Transverse colon (tissue), 4 donors: ENCODE results near the gene CCNF.

ENCODE experiments used
- EP300 ChIP-seq: sonication (generic); formaldehyde crosslinking; IDR thresholded peaks from one replicate; pipeline ENCODE4 v1.6.1; 2017; ENCODE audit warnings: antibody characterized with exemption, low read depth
- POLR2A ChIP-seq: fragments of 450-650 bp; IDR thresholded peaks from one replicate; pipeline ENCODE4 v1.6.1; 2016; ENCODE audit warnings: antibody characterized with exemption, mild to moderate bottlenecking, moderate library complexity
- POLR2AphosphoS5 ChIP-seq, 3 donors: sonication (generic); formaldehyde crosslinking; IDR thresholded peaks; one replicate each; pipeline ENCODE4 v1.6.1; 2016; ENCODE audit warnings: antibody characterized with exemption in 3 of 3
- TF ChIP-seq, protein P1 (sequence below), 5 experiments: fragments of 200-600 bp in 3 of 5; fragments of 450-650 bp in 2 of 5; sonication (generic) in 3 of 5; IDR thresholded peaks; 1 replicate in 2 of 5; 2 replicates in 3 of 5; pipeline ENCODE4 v1.5.1; 2016 to 2017; ENCODE audit warnings: antibody characterized with exemption in 5 of 5, inconsistent platforms in 3 of 5, mild to moderate bottlenecking in 2 of 5, moderate library complexity in 1 of 5

DNA sequence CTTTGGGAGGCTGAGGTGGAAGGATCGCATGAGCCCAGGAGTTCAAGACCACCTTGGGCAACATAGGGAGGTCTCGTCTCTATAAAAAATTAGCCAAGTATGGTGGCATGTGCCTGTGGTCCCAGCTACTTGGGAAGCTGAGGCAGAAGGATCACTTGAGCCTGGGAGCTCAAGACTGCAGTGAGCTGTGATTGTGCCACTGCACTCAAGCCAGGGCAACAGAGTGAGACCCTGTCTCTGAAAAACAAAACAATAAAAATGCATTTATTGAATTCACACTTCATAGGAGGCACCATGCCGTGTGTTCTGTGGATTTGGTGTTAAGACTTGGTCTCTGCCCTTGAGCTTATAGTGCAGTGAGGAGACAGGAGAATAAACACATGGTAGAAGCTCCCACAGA is 48.1 kb downstream of the CCNF start:
- TF ChIP-seq POLR2AphosphoS5 (IDR thresholded peaks at IDR 0.05), result no peak
- TF ChIP-seq, protein P1, sequence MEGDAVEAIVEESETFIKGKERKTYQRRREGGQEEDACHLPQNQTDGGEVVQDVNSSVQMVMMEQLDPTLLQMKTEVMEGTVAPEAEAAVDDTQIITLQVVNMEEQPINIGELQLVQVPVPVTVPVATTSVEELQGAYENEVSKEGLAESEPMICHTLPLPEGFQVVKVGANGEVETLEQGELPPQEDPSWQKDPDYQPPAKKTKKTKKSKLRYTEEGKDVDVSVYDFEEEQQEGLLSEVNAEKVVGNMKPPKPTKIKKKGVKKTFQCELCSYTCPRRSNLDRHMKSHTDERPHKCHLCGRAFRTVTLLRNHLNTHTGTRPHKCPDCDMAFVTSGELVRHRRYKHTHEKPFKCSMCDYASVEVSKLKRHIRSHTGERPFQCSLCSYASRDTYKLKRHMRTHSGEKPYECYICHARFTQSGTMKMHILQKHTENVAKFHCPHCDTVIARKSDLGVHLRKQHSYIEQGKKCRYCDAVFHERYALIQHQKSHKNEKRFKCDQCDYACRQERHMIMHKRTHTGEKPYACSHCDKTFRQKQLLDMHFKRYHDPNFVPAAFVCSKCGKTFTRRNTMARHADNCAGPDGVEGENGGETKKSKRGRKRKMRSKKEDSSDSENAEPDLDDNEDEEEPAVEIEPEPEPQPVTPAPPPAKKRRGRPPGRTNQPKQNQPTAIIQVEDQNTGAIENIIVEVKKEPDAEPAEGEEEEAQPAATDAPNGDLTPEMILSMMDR (IDR thresholded peaks at IDR 0.05), result no peak
- TF ChIP-seq EP300, result no peak
- no peak for TF ChIP-seq POLR2A
